BE2C (cell line): ENCODE data around the gene AGAP2.
"Not testable (repeated sequence)": the region's sequence is repeated elsewhere in the genome, so short reads cannot be mapped to it uniquely, and the experiment has no call there.

Experiments
- DNase-seq: peaks from one replicate; pipeline ENCODE4 v3.0.0-alpha.2; 2020
- H3K27me3 ChIP-seq: fragments of 250-450 bp; sonication (Bioruptor Pico); 2 replicates; pipeline ENCODE4 v1.5.1; 2020; ENCODE audit warnings: mild to moderate bottlenecking
- H3K36me3 ChIP-seq: fragments of 250-450 bp; sonication (Bioruptor Pico); 2 replicates; pipeline ENCODE4 v1.5.1; 2020; ENCODE audit warnings: mild to moderate bottlenecking
- H3K4me1 ChIP-seq: fragments of 250-450 bp; sonication (Bioruptor Pico); 2 replicates; pipeline ENCODE4 v1.5.1; 2020
- H3K4me3 ChIP-seq: 2 replicates; pipeline ENCODE4 v1.5.1; 2011; ENCODE audit warnings: low read depth, low read length
- H3K9me3 ChIP-seq: fragments of 250-450 bp; sonication (Bioruptor Pico); 2 replicates; pipeline ENCODE4 v1.5.1; 2020
- TF ChIP-seq, protein P1 (sequence below): IDR thresholded peaks from 2 replicates; pipeline ENCODE4 v1.5.1; 2012; ENCODE audit warnings: mild to moderate bottlenecking, low read depth, low read length

Gene AGAP2

DNA sequence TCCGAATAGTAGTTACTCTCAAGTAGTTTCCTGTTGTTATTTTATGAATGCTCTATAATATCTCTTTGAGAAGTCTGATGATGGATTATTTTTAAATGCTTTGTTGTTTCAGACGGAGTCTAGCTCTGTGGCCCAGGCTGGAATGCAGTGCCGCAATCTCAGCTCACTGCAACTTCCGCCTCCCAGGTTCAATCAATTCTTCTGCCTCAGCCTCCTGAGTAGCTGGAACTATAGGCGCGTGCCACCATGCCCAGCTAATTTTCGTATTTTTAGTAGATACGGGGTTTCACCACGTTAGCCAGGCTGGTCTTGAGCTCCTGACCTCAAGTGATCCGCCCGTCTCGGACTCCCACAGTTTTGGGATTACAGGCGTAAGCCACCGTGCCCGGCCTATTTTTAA lies 46.0 kb downstream of the AGAP2 start:
- no peaks in the 10 kb centered on the region for H3K9me3 ChIP-seq
- no peak for DNase-seq
- no peak overlapping the region for H3K4me3 ChIP-seq
- H3K27me3 ChIP-seq: peaks cover 13% of the 10 kb centered on the region
- H3K4me1 ChIP-seq: no peaks in the 10 kb centered on the region
- peaks cover 3% of the 10 kb centered on the region; the same call in 1 of the 2 replicates for H3K36me3 ChIP-seq
- TF ChIP-seq, protein P1, sequence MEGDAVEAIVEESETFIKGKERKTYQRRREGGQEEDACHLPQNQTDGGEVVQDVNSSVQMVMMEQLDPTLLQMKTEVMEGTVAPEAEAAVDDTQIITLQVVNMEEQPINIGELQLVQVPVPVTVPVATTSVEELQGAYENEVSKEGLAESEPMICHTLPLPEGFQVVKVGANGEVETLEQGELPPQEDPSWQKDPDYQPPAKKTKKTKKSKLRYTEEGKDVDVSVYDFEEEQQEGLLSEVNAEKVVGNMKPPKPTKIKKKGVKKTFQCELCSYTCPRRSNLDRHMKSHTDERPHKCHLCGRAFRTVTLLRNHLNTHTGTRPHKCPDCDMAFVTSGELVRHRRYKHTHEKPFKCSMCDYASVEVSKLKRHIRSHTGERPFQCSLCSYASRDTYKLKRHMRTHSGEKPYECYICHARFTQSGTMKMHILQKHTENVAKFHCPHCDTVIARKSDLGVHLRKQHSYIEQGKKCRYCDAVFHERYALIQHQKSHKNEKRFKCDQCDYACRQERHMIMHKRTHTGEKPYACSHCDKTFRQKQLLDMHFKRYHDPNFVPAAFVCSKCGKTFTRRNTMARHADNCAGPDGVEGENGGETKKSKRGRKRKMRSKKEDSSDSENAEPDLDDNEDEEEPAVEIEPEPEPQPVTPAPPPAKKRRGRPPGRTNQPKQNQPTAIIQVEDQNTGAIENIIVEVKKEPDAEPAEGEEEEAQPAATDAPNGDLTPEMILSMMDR: no peak

DNA sequence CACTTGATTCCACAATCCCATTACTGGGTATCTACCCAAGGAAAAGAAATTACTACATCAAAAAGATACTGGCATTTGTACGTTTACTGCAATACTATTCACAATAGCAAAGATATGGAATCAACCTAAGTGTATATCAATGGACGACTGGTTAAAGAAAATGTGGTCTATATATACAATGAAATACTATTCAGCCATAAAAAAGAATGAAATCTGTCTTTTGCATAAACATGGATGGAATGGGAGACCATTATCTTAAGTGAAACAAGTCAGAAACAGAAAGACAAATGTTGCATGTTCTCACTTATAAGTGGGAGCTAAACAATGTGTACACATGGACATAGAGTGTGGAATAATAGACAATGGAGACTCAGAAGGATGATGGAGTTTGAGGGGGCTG lies 49.6 kb downstream of the AGAP2 start:
- Histone ChIP-seq H3K9me3 (no peaks in the 10 kb centered on the region), H3K4me3 (no peak overlapping the region), H3K27me3 (peaks cover 43% of the 10 kb centered on the region), H3K4me1 (no peaks in the 10 kb centered on the region), H3K36me3 (no peaks in the 10 kb centered on the region)
- TF ChIP-seq, protein P1: no peak
- DNase-seq: no peak

DNA sequence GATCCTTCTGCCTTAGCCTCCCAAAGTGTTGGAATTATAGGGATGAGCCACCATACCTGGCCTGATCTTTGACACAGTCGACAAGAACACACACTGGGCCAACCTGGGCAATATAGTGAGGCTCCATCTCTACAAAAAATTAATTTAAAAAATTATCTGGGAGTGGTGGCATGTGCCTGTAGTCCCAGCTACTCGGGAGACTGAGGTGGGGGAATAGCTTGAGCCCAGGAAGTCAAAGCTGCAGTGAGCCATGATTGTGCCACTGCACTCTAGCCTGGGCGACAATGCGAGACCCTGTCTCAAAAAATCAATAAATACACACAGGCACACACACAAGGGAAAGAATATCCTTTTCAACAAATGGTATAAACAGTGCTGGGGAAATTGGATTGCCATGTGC lies 50.7 kb downstream of the AGAP2 start:
- TF ChIP-seq, protein P1: no peak
- Histone ChIP-seq H3K9me3 (no peaks in the 10 kb centered on the region), H3K36me3 (no peaks in the 10 kb centered on the region), H3K4me3 (no peak overlapping the region), H3K4me1 (no peaks in the 10 kb centered on the region), H3K27me3 (peaks cover 43% of the 10 kb centered on the region)
- no peak for DNase-seq

DNA sequence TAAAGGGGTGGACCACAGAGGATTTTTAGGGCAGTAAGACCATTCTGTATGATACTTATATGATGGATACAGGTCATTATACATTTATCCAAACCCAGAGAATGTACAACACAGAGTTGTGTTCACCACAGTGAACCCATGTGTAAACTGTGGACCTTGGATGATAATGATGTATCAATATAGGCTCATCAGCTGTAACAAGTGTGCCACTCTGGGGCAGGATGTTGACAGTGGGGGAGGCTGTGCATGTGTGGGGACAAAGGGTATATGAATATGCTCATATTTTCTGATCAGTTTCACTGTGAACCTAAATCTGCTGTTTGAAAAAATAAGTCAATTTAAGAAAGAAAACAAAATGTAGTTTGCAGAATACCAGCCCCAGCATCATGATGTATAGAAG lies 58.8 kb downstream of the AGAP2 start:
- no peak for DNase-seq
- Histone ChIP-seq H3K9me3 (no peaks in the 10 kb centered on the region), H3K36me3 (no peaks in the 10 kb centered on the region), H3K27me3 (peaks cover 8% of the 10 kb centered on the region), H3K4me1 (no peaks in the 10 kb centered on the region), H3K4me3 (no peak overlapping the region)
- TF ChIP-seq, protein P1: no peak

DNA sequence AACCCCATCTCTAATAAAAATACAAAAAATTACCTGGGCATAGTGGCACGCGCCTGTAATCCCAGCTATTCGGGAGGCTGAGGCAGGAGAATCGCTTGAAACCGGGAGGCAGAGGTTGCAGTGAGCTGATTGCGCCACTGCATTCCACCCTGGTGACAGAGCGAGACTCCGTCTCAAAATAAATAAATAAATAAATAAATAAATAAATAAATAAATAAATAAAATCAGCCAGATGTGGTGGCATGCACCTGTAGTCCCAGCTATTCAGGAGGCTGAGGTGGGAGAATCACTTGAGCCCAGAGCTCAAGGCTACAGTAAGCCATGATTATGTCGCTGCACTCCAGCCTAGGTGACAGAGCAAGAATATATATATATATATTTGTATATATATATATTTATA lies 60.6 kb downstream of the AGAP2 start:
- not testable (repeated sequence) for H3K27me3 ChIP-seq, H3K4me1 ChIP-seq, H3K9me3 ChIP-seq, H3K4me3 ChIP-seq, DNase-seq, H3K36me3 ChIP-seq

DNA sequence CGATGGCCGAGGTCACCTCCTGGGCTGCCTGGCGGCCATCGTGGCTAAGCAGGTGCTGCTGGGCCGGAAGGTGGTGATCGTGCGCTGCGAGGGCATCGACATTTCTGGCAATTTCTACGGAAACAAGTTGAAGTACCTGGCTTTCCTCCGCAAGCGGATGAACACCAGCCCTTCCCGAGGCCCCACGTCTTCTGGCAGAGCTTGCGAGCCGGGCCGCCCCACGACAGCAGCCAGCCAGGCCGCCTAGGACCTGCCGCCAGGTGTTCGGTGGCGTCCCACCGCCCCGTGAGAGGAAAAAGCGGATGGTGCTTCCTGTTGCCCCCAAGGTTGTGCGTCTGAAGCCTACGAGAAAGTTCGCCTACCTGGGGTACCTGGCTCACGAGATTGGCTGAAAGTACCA lies 63.9 kb downstream of the AGAP2 start:
- DNase-seq: no peak

More for the DNA sequence above, 63.9 kb downstream of the AGAP2 start:
- Histone ChIP-seq H3K4me3 (no peak overlapping the region), H3K4me1 (no peaks in the 10 kb centered on the region), H3K36me3 (no peaks in the 10 kb centered on the region), H3K27me3 (no peaks in the 10 kb centered on the region; the same call in none of the 2 replicates), H3K9me3 (no peaks in the 10 kb centered on the region)
- TF ChIP-seq, protein P1: no peak
